ENCODE measurements around the gene SIGLEC5.

GRCh38 chr19:51568456-51568855 lies 61.7 kb downstream of the SIGLEC5 start:
- TF ChIP-seq CTCF (conservative IDR thresholded peaks at IDR 0.05), result no peak
- no peak for TF ChIP-seq ZFX (IDR thresholded peaks at IDR 0.05)

Data from C4-2B (cell line).